ENCODE data around the gene ITGB4.
"Not testable (repeated sequence)": the region's sequence is repeated elsewhere in the genome, so short reads cannot be mapped to it uniquely, and the experiment has no call there.

The ITGB4 gene

GRCh38 chr17:75773808-75774470 is 52.7 kb downstream of the ITGB4 start:
- DNase-seq, result no peak

DNA sequence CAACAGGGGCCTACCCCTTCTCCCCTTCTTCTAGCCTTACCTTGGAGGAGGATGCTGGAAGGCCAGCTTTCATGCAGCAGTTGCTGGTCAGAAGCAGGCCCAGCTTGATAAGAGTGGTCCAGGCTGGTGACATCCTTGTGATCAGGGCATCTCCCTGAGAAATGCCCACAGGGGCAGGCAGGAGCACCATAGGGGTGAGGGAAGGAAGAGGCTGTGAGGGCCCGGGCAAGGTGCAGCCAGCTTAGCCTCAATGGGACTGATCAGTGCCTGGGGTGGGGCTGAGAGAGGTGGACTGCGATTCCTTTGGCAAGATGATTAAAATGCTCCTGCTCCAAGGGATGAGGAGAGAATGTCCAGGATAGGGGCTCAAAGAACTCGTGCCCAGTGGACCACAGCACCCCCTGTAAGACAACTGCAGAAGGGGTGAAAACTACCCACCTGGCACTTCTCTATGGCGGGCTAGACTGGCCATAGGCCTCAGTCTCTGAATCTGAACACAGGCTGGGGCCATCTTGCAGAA is 53.3 kb downstream of the ITGB4 start:
- DNase-seq, result no peak

- no peak for DNase-seq
These were observed 53.9 kb downstream of the ITGB4 start for GRCh38 chr17:75774991-75775668.

DNA sequence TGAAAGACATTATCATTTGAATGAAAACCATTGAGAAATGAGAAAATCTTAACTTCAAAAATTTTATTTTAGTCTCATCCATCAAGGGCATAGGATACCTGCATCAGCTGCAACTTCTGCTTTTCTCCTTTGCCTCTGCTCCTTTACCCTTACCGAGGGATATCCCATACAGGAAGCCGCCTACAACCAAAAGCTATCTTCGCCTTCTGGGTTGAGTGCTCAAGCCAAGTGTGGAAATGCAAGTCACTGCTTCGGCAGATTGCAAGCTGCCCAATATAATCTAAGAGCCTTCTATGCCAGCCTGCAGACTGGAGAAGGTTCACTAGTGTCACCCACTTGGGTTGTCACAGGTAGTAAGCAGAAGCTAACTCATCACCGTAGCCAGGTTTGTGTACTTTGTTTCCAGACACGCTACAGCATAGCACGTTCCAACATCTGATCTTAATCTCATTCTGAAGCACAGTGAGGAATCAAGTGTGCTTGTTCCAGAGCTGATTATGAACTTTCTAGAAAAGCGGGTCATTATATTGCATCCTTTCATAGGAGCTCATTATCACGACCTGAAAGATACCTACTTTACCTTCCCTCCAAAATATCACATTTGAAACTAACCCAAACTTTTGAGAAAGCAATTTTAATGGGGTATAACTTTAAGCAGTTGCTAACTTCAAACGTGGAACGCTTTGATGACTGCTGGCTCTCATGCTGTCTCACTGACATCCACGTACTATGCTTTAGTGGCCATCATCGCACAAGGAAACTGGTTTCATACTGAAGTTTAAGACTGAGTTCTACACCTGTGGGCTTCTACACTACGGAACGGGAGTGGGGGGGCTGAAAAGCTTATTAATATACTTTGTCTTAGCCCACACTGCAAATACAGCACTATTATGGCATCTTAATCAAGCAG is 55.4 kb downstream of the ITGB4 start:
- peak; percentile 43 for DNase-seq

GRCh38 chr17:75777296-75777922 is 56.1 kb downstream of the ITGB4 start:
- no peak for DNase-seq

DNA sequence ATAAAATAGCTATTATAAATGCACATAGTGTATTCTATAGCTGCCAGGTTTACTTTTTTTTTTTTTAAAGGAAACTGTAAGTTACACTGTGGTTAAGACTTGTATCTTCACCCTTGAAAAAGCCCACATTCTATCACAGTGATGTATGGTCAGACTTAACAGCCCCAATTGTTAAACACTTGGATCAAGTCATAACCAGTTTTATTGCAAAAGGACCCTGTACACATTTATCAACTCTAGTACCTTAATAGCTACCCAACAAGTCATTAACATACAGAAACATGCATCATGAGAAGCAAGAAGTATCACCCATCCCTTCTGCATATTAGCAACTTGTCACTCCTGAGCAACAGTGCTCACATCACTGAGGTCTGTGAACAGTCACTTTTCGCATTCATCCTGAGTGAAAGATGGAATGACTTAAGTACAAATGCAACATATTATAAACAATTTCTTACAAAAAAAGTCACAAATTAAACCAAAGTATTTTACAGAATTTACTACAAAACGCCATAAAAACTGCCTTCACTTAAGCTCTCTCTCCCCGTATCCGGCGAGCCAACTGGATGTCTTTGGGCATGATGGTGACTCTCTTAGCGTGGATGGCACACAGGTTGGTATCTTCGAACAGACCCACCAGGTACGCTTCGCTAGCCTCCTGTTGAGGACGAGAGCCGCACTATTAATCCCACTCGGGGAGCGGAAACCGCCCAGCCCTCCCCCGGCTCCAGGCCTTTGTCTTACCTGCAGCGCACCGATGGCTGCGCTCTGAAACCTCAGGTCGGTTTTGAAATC is 57.0 kb downstream of the ITGB4 start:
- DNase-seq, result not testable (repeated sequence)

GRCh38 chr17:75778861-75779249 is 57.6 kb downstream of the ITGB4 start:
- peak; percentile 53 for DNase-seq

GRCh38 chr17:75779250-75779986 is 58.2 kb downstream of the ITGB4 start:
- DNase-seq, result peak; percentile 100

GRCh38 chr17:75779987-75780889 is 59.0 kb downstream of the ITGB4 start:
- DNase-seq, result no peak

- peak; percentile 97 for DNase-seq
These were observed 62.0 kb downstream of the ITGB4 start for GRCh38 chr17:75783069-75783783.

- no peak for DNase-seq
These were observed 62.7 kb downstream of the ITGB4 start for GRCh38 chr17:75783803-75784472.

DNA sequence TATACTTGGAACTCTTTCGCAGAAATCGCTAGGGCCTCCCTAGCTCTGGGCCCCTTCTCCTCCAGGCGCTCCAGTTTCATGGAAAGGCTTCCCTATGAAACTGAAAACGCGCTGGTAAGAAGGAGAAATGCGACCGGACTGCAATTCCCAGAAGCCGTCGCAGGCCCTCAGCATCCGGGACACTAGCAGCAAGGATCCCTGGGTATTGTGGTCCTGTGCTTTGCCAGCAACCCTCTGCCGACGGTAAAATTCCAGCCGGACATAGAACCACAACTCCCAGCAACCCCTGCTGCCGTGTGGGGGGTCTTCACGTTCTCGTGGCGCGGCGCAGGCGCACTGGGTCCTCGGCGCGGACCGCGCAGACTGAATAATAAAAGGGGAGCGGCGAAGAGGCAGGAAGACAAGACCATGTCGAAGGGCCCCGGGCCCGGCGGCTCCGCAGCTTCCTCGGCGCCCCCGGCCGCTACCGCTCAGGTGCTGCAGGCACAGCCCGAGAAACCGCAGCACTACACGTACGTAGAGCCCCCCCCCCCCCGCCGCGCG is 63.3 kb downstream of the ITGB4 start, which contains the start of gene UNK:
UNK (plus strand) TSS at position 334 of the 543 bp plus-strand sequence; CDS start at position 409, 75 bp downstream.
- peak; percentile 99 for DNase-seq

GRCh38 chr17:75785016-75785890 is 64.0 kb downstream of the ITGB4 start:
- DNase-seq, result peak; percentile 89

GRCh38 chr17:75791254-75791653 is 70.0 kb downstream of the ITGB4 start:
- no peak for DNase-seq

DNA sequence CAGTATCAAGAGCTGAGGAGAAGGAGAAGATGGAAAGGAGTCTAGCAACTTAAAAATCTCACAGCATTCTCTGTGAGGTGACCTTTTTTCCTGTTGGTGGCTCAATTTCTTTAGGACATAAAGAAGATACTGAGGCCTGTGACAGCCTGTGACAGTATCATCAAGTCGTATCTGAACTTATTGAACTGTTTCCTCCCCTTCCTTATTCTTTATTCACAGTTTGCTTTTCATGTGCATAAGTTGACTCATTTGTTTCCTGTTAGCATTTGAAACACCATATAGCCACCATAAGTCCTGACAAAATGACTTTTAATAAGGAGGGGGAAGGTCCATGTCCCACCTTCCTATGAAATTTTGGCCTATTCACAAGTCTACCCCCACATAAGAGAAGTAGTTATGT is 72.2 kb downstream of the ITGB4 start:
- DNase-seq, result no peak

DNA sequence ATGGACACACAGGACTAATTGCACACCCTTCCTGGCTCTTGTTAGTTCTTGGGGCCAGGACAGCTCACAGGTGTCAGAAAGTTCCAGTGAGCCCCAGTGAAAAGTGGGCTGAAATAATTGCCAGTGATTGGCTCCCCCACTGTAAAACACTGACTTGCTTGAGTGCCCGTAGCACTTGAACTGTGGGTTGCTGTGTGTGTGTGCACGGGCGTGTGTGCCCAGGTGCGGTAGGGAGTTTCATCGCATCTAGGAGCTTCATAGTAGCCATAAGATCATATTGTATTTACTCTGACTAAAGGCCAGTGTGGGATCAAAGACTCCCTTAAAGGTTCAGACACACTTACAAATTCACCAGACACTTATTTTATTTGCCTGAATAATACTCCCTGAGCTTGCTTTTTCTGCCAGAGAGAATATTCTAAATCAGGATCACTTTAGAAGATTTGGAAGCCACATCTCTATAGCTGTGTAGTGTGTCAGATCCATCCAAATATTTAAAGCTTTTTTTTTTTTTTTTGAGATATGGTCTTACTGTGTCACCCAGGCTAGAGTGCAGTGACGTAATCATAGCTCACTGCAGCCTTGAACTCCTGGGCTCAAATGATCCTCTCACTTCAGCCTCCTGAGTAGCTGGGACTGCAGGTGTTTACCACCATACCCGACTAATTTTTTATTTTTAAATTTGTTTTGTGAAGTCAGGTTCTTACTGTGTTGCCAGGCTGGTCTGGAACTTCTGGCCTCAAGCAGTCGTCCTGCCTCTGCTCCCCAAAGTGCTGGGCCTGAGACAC is 74.8 kb downstream of the ITGB4 start:
- DNase-seq, result peak; percentile 23

GRCh38 chr17:75799402-75799801 is 78.1 kb downstream of the ITGB4 start:
- DNase-seq, result no peak

Data from MV-4-11 (cell line).